SHP77 (cell line): ENCODE measurements around the gene MUC5AC.
"Not testable (repeated sequence)": the region's sequence is repeated elsewhere in the genome, so short reads cannot be mapped to it uniquely, and the experiment has no call there.

ENCODE experiments used
- DNase-seq, 2 experiments: peaks; one replicate each; lab custom pipeline; 2025; lab: John Stamatoyannopoulos, UW

MUC5AC gene

GRCh38 chr11:1237128-1237580 lies 79.4 kb downstream of the MUC5AC start:
- no peak for DNase-seq

GRCh38 chr11:1237851-1238250 lies 80.1 kb downstream of the MUC5AC start:
- no peak for DNase-seq

- no peak for DNase-seq
Measured at GRCh38 chr11:1238767-1239595, 81.2 kb downstream of the MUC5AC start.

- DNase-seq = no peak
Measured at GRCh38 chr11:1239596-1240205, 81.9 kb downstream of the MUC5AC start.

GRCh38 chr11:1240771-1241170 lies 83.0 kb downstream of the MUC5AC start:
- DNase-seq = no peak

GRCh38 chr11:1241706-1242105 lies 84.0 kb downstream of the MUC5AC start:
- DNase-seq = no peak

- no peak for DNase-seq
Measured at GRCh38 chr11:1242289-1242688, 84.5 kb downstream of the MUC5AC start.

GRCh38 chr11:1242751-1243150 lies 85.0 kb downstream of the MUC5AC start:
- DNase-seq = not testable (repeated sequence)

- DNase-seq = not testable (repeated sequence)
Measured at GRCh38 chr11:1243521-1243920, 85.8 kb downstream of the MUC5AC start.

GRCh38 chr11:1244557-1244956 lies 86.8 kb downstream of the MUC5AC start:
- not testable (repeated sequence) for DNase-seq

GRCh38 chr11:1245717-1246116 lies 88.0 kb downstream of the MUC5AC start:
- not testable (repeated sequence) for DNase-seq

GRCh38 chr11:1246301-1246700 lies 88.5 kb downstream of the MUC5AC start:
- DNase-seq = not testable (repeated sequence)

- DNase-seq = not testable (repeated sequence)
Measured at GRCh38 chr11:1247026-1247425, 89.3 kb downstream of the MUC5AC start.

- not testable (repeated sequence) for DNase-seq
Measured at GRCh38 chr11:1248951-1249350, 91.2 kb downstream of the MUC5AC start.

- DNase-seq = not testable (repeated sequence)
Measured at GRCh38 chr11:1250411-1250810, 92.7 kb downstream of the MUC5AC start.
